ENCODE data around the gene EIF2AK2. TPM values are rescaled to one million over a fixed set of nuclear protein-coding genes. Genes with fewer than 3 reads are reported as not detected.

EIF2AK2 gene
- total and polyA plus RNA-seq, 10 of the 15 experiments (the other 5 are each of a cell fraction or from before 2014, with no cell fraction given) = 16.2 to 81.4 (median 63.3) TPM

DNA sequence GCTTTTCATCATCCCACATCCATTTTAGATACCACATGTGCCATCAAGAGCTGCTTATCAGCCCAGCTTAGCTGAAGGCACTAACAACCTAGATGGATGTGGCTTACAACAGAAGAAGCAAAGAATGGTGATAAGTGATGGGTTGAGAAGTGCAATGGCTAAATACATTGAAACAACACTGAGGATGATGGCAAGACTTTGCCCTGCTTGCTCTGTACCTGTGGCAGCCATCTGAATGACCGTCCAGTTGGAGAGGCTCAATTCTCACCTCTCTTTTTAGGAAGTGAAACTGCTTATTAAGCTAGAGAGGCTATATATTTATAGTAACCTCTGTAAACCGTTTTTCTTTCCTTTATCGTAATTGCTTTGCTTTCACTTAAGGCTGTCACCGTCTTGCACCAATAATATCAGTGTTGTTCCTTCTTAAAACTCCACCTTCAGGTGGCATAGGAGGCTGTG lies 66.7 kb downstream of the EIF2AK2 start (continued):
- TF ChIP-seq, protein P1, sequence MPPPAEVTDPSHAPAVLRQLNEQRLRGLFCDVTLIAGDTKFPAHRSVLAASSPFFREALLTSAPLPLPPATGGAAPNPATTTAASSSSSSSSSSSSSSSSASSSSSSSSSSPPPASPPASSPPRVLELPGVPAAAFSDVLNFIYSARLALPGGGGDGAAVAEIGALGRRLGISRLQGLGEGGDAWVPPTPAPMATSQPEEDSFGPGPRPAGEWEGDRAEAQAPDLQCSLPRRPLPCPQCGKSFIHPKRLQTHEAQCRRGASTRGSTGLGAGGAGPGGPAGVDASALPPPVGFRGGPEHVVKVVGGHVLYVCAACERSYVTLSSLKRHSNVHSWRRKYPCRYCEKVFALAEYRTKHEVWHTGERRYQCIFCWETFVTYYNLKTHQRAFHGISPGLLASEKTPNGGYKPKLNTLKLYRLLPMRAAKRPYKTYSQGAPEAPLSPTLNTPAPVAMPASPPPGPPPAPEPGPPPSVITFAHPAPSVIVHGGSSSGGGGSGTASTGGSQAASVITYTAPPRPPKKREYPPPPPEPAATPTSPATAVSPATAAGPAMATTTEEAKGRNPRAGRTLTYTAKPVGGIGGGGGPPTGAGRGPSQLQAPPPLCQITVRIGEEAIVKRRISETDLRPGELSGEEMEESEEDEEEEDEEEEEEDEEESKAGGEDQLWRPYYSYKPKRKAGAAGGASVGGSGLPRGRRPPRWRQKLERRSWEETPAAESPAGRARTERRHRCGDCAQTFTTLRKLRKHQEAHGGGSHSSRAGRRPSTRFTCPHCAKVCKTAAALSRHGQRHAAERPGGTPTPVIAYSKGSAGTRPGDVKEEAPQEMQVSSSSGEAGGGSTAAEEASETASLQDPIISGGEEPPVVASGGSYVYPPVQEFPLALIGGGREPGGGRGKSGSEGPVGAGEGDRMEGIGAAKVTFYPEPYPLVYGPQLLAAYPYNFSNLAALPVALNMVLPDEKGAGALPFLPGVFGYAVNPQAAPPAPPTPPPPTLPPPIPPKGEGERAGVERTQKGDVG (CRISPR knock-in tag; IDR thresholded peaks at IDR 0.05) = no peak
- TF ChIP-seq JUNB (IDR thresholded peaks at IDR 0.05) = peak; percentile 40
- 0 out of 3 replicates have a peak, but pooled peaks have one; percentile 43 for TF ChIP-seq POU2F2 (IDR thresholded peaks at IDR 0.05; ENCODE audit: borderline replicate concordance, low read depth, low read length)
- peak; percentile 87 for TF ChIP-seq RUNX3 (IDR thresholded peaks at IDR 0.05; ENCODE audit: low read length)
- no peak for TF ChIP-seq LARP7 (IDR thresholded peaks at IDR 0.05)
- no peak; the same call in 1 of the 2 replicates for TF ChIP-seq SREBF1 (IDR thresholded peaks at IDR 0.05; ENCODE audit: low read length)
- no peak for TF ChIP-seq MYC (IDR thresholded peaks at IDR 0.05; ENCODE audit: insufficient read depth, insufficient read length, insufficient replicate concordance, low read length, severe bottlenecking)
- TF ChIP-seq ASH2L (IDR thresholded peaks at IDR 0.05; ENCODE audit: borderline replicate concordance, low read depth) = no peak
- peak; percentile 68 for TF ChIP-seq EED (IDR thresholded peaks at IDR 0.05; ENCODE audit: low read depth)
- TF ChIP-seq, protein P2, sequence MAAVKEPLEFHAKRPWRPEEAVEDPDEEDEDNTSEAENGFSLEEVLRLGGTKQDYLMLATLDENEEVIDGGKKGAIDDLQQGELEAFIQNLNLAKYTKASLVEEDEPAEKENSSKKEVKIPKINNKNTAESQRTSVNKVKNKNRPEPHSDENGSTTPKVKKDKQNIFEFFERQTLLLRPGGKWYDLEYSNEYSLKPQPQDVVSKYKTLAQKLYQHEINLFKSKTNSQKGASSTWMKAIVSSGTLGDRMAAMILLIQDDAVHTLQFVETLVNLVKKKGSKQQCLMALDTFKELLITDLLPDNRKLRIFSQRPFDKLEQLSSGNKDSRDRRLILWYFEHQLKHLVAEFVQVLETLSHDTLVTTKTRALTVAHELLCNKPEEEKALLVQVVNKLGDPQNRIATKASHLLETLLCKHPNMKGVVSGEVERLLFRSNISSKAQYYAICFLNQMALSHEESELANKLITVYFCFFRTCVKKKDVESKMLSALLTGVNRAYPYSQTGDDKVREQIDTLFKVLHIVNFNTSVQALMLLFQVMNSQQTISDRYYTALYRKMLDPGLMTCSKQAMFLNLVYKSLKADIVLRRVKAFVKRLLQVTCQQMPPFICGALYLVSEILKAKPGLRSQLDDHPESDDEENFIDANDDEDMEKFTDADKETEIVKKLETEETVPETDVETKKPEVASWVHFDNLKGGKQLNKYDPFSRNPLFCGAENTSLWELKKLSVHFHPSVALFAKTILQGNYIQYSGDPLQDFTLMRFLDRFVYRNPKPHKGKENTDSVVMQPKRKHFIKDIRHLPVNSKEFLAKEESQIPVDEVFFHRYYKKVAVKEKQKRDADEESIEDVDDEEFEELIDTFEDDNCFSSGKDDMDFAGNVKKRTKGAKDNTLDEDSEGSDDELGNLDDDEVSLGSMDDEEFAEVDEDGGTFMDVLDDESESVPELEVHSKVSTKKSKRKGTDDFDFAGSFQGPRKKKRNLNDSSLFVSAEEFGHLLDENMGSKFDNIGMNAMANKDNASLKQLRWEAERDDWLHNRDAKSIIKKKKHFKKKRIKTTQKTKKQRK (IDR thresholded peaks at IDR 0.05; ENCODE audit: low read depth, low read length) = no peak
- TF ChIP-seq SUPT20H (IDR thresholded peaks at IDR 0.05; ENCODE audit: borderline replicate concordance, control insufficient read depth, low read depth, low read length) = no peak
- TF ChIP-seq BHLHE40 (IDR thresholded peaks at IDR 0.05; ENCODE audit: borderline replicate concordance in 1 of 2, low read depth in 2 of 2, low read length in 1 of 2) = 0 out of 4 replicates have a peak, but pooled peaks of 1 of the 2 experiments have one; percentile 8
- TF ChIP-seq, protein P3, sequence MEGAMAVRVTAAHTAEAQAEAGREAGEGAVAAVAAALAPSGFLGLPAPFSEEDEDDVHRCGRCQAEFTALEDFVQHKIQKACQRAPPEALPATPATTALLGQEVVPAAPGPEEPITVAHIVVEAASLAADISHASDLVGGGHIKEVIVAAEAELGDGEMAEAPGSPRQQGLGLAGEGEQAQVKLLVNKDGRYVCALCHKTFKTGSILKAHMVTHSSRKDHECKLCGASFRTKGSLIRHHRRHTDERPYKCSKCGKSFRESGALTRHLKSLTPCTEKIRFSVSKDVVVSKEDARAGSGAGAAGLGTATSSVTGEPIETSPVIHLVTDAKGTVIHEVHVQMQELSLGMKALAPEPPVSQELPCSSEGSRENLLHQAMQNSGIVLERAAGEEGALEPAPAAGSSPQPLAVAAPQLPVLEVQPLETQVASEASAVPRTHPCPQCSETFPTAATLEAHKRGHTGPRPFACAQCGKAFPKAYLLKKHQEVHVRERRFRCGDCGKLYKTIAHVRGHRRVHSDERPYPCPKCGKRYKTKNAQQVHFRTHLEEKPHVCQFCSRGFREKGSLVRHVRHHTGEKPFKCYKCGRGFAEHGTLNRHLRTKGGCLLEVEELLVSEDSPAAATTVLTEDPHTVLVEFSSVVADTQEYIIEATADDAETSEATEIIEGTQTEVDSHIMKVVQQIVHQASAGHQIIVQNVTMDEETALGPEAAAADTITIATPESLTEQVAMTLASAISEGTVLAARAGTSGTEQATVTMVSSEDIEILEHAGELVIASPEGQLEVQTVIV (IDR thresholded peaks at IDR 0.05; ENCODE audit: borderline replicate concordance, partially characterized antibody) = no peak
- TF ChIP-seq, protein P4, sequence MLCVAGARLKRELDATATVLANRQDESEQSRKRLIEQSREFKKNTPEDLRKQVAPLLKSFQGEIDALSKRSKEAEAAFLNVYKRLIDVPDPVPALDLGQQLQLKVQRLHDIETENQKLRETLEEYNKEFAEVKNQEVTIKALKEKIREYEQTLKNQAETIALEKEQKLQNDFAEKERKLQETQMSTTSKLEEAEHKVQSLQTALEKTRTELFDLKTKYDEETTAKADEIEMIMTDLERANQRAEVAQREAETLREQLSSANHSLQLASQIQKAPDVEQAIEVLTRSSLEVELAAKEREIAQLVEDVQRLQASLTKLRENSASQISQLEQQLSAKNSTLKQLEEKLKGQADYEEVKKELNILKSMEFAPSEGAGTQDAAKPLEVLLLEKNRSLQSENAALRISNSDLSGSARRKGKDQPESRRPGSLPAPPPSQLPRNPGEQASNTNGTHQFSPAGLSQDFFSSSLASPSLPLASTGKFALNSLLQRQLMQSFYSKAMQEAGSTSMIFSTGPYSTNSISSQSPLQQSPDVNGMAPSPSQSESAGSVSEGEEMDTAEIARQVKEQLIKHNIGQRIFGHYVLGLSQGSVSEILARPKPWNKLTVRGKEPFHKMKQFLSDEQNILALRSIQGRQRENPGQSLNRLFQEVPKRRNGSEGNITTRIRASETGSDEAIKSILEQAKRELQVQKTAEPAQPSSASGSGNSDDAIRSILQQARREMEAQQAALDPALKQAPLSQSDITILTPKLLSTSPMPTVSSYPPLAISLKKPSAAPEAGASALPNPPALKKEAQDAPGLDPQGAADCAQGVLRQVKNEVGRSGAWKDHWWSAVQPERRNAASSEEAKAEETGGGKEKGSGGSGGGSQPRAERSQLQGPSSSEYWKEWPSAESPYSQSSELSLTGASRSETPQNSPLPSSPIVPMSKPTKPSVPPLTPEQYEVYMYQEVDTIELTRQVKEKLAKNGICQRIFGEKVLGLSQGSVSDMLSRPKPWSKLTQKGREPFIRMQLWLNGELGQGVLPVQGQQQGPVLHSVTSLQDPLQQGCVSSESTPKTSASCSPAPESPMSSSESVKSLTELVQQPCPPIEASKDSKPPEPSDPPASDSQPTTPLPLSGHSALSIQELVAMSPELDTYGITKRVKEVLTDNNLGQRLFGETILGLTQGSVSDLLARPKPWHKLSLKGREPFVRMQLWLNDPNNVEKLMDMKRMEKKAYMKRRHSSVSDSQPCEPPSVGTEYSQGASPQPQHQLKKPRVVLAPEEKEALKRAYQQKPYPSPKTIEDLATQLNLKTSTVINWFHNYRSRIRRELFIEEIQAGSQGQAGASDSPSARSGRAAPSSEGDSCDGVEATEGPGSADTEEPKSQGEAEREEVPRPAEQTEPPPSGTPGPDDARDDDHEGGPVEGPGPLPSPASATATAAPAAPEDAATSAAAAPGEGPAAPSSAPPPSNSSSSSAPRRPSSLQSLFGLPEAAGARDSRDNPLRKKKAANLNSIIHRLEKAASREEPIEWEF (IDR thresholded peaks at IDR 0.05; ENCODE audit: insufficient replicate concordance, low read depth, low read length) = no peak
- TF ChIP-seq CREB1 (IDR thresholded peaks at IDR 0.05; ENCODE audit: low read depth) = peak; percentile 23; the same call in 1 of the 2 replicates

Data from GM12878 (cell line).